ENCODE results near the gene SMIM45.

SMIM45 gene

DNA sequence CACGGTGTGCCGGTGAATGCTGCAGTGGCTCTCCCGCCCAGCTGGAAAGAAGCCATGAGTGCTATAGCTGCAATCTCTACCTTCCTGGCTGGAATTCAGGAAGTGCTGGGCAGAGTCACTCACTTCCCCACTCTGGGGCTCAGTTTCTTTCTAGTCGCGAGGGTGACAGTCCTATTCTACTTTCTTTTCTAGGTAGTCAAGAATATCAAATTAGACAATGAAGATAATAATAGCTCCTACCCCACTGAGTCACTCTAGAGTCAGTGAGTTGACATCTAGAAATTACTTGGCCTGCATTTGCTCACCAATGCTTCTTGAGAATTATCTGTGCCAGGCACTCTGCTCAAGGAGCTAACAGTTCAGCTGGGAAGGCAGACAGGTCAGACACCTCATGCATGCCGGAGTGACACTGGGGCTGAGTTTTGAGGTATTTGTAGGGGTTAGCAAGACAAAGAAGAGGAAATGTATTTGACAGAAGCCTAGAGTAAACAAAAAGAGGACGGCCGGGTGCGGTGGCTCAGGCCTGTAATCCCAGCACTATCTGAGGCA, 8.2 kb upstream of the SMIM45 start:
- WGBS, 2 donors (ENCODE audit: extremely low coverage in 2 of 2, insufficient read length in 2 of 2, insufficient replicate concordance in 1 of 2): no CpG with 5 or more reads among the region's 9 CpGs
- no peak overlapping the region for H4K91ac ChIP-seq (ENCODE audit: low read depth, low read length, poor library complexity)
- no peak overlapping the region for H3K4me2 ChIP-seq (ENCODE audit: insufficient read depth, low read length, poor library complexity, severe bottlenecking)
- no peak overlapping the region for H2BK15ac ChIP-seq (ENCODE audit: low read length)
- no peak overlapping the region for H3K4ac ChIP-seq (ENCODE audit: low read length)
- no peak overlapping the region for H2BK5ac ChIP-seq (ENCODE audit: low read length)
- H2BK12ac ChIP-seq (ENCODE audit: low read length): no peak overlapping the region
- H3K4me1 ChIP-seq (ENCODE audit: control insufficient read depth in 2 of 2, insufficient read depth in 1 of 2, low read depth in 1 of 2, low read length in 2 of 2): peaks cover 8 to 14% of the 10 kb centered on the region in 2 donors
- no peak overlapping the region for H3K23ac ChIP-seq (ENCODE audit: low read depth, low read length, poor library complexity)
- H3K36me3 ChIP-seq (replicated peaks in 1 of 2; ENCODE audit: control insufficient read depth in 2 of 2, insufficient read depth in 2 of 2, low read length in 2 of 2): peaks cover 39 to 67% of the 10 kb centered on the region in 2 donors
- no peak overlapping the region for H3K27ac ChIP-seq (replicated peaks; ENCODE audit: low read length)
- H2AFZ ChIP-seq (ENCODE audit: low read length): no peak overlapping the region
- no peak overlapping the region for H3K14ac ChIP-seq (ENCODE audit: low read length)
- no peak overlapping the region for H2AK5ac ChIP-seq (ENCODE audit: low read depth, low read length)
- DNase-seq (ENCODE audit: low spot score): no peak
- peaks cover 18% of the 10 kb centered on the region for H3K79me1 ChIP-seq (ENCODE audit: low read depth, low read length)
- no peaks in the 10 kb centered on the region for H3K27me3 ChIP-seq (ENCODE audit: control insufficient read depth in 3 of 3, insufficient read depth in 3 of 3, low read depth in 1 of 3, low read length in 3 of 3)
- H3K4me3 ChIP-seq (ENCODE audit: low read length in 2 of 2): no peak overlapping the region
- no peak overlapping the region for H3K9ac ChIP-seq (ENCODE audit: low read depth, low read length, poor library complexity)
- no peak overlapping the region for H3K18ac ChIP-seq (ENCODE audit: low read length)
- H4K8ac ChIP-seq (ENCODE audit: low read depth, low read length): no peak overlapping the region
- H2BK120ac ChIP-seq (ENCODE audit: low read depth, low read length): no peak overlapping the region
- H3K9me3 ChIP-seq (replicated peaks in 1 of 2; ENCODE audit: control insufficient read depth in 2 of 2, insufficient read depth in 1 of 2, low read depth in 1 of 2, low read length in 2 of 2): peaks cover 0 to 1% of the 10 kb centered on the region in 2 donors

- H3K9ac ChIP-seq (ENCODE audit: low read depth, low read length, poor library complexity): peak within 1 kb of the TSS; percentile 97
- H3K9me3 ChIP-seq (replicated peaks in 1 of 2; ENCODE audit: control insufficient read depth in 2 of 2, insufficient read depth in 1 of 2, low read depth in 1 of 2, low read length in 2 of 2): no peaks in the 10 kb centered on the region
- H3K4me3 ChIP-seq (ENCODE audit: low read length in 2 of 2): peak within 1 kb of the TSS; percentile 72 to 94
- peak within 1 kb of the TSS; percentile 95 for H4K91ac ChIP-seq (ENCODE audit: low read depth, low read length, poor library complexity)
- peak within 1 kb of the TSS; percentile 65 for H2BK120ac ChIP-seq (ENCODE audit: low read depth, low read length)
- peaks cover 16 to 25% of the 10 kb centered on the region in 2 donors for H3K4me1 ChIP-seq (ENCODE audit: control insufficient read depth in 2 of 2, insufficient read depth in 1 of 2, low read depth in 1 of 2, low read length in 2 of 2)
- peak within 1 kb of the TSS; percentile 40 for H3K14ac ChIP-seq (ENCODE audit: low read length)
- peak within 1 kb of the TSS; percentile 70 for H2BK5ac ChIP-seq (ENCODE audit: low read length)
- H3K4ac ChIP-seq (ENCODE audit: low read length): peak within 1 kb of the TSS; percentile 57
- H3K18ac ChIP-seq (ENCODE audit: low read length): peak within 1 kb of the TSS; percentile 94
- peak within 1 kb of the TSS; percentile 93 for H2AFZ ChIP-seq (ENCODE audit: low read length)
- peak within 1 kb of the TSS; percentile 8 for H2BK15ac ChIP-seq (ENCODE audit: low read length)
- H3K23ac ChIP-seq (ENCODE audit: low read depth, low read length, poor library complexity): peak within 1 kb of the TSS; percentile 49
- H3K4me2 ChIP-seq (ENCODE audit: insufficient read depth, low read length, poor library complexity, severe bottlenecking): peak within 1 kb of the TSS; percentile 99
- H2BK12ac ChIP-seq (ENCODE audit: low read length): no peak within 1 kb of the TSS
- peak within 1 kb of the TSS; percentile 90 for H3K27ac ChIP-seq (replicated peaks; ENCODE audit: low read length)
- H3K36me3 ChIP-seq (replicated peaks in 1 of 2; ENCODE audit: control insufficient read depth in 2 of 2, insufficient read depth in 2 of 2, low read length in 2 of 2): peaks cover 22 to 38% of the 10 kb centered on the region in 2 donors
- peaks cover 12% of the 10 kb centered on the region for H3K79me1 ChIP-seq (ENCODE audit: low read depth, low read length)
- peak within 1 kb of the TSS; percentile 73 for H2AK5ac ChIP-seq (ENCODE audit: low read depth, low read length)
- H4K8ac ChIP-seq (ENCODE audit: low read depth, low read length): no peak within 1 kb of the TSS
- DNase-seq (ENCODE audit: low spot score): peak; percentile 93
- no CpG with 5 or more reads among the region's 56 CpGs for WGBS, 2 donors (ENCODE audit: extremely low coverage in 2 of 2, insufficient read length in 2 of 2, insufficient replicate concordance in 1 of 2)
- no peaks in the 10 kb centered on the region for H3K27me3 ChIP-seq (ENCODE audit: control insufficient read depth in 3 of 3, insufficient read depth in 3 of 3, low read depth in 1 of 3, low read length in 3 of 3)
Observed at GRCh38 chr22:41946629-41947423, 5.1 kb upstream of the SMIM45 start, which contains the start of gene CENPM. Gene CENPM (minus strand): TSS chr22:41947152. CDS start chr22:41947076, 76 bp downstream.

GRCh38 chr22:41947424-41948080, 4.4 kb upstream of the SMIM45 start:
- H3K4ac ChIP-seq (ENCODE audit: low read length): no peak overlapping the region
- H2BK120ac ChIP-seq (ENCODE audit: low read depth, low read length): no peak overlapping the region
- H2AFZ ChIP-seq (ENCODE audit: low read length): peak overlapping the region; percentile 93
- H3K27ac ChIP-seq (replicated peaks; ENCODE audit: low read length): no peak overlapping the region
- no CpG with 5 or more reads among the region's 21 CpGs for WGBS, 2 donors (ENCODE audit: extremely low coverage in 2 of 2, insufficient read length in 2 of 2, insufficient replicate concordance in 1 of 2)
- no peaks in the 10 kb centered on the region for H3K9me3 ChIP-seq (replicated peaks in 1 of 2; ENCODE audit: control insufficient read depth in 2 of 2, insufficient read depth in 1 of 2, low read depth in 1 of 2, low read length in 2 of 2)
- H3K18ac ChIP-seq (ENCODE audit: low read length): no peak overlapping the region
- peak overlapping the region; percentile 99 for H3K4me2 ChIP-seq (ENCODE audit: insufficient read depth, low read length, poor library complexity, severe bottlenecking)
- H3K23ac ChIP-seq (ENCODE audit: low read depth, low read length, poor library complexity): no peak overlapping the region
- peaks cover 12% of the 10 kb centered on the region for H3K79me1 ChIP-seq (ENCODE audit: low read depth, low read length)
- peak overlapping the region; percentile 73 for H2AK5ac ChIP-seq (ENCODE audit: low read depth, low read length)
- peaks cover 19 to 33% of the 10 kb centered on the region in 2 donors for H3K36me3 ChIP-seq (replicated peaks in 1 of 2; ENCODE audit: control insufficient read depth in 2 of 2, insufficient read depth in 2 of 2, low read length in 2 of 2)
- no peaks in the 10 kb centered on the region for H3K27me3 ChIP-seq (ENCODE audit: control insufficient read depth in 3 of 3, insufficient read depth in 3 of 3, low read depth in 1 of 3, low read length in 3 of 3)
- no peak overlapping the region for H2BK12ac ChIP-seq (ENCODE audit: low read length)
- H3K4me1 ChIP-seq (ENCODE audit: control insufficient read depth in 2 of 2, insufficient read depth in 1 of 2, low read depth in 1 of 2, low read length in 2 of 2): peaks cover 22 to 32% of the 10 kb centered on the region in 2 donors
- no peak overlapping the region for H4K8ac ChIP-seq (ENCODE audit: low read depth, low read length)
- H3K9ac ChIP-seq (ENCODE audit: low read depth, low read length, poor library complexity): no peak overlapping the region
- H3K4me3 ChIP-seq (ENCODE audit: low read length in 2 of 2): peak overlapping the region in 1 of 2 donors; percentile 72
- H2BK5ac ChIP-seq (ENCODE audit: low read length): no peak overlapping the region
- H3K14ac ChIP-seq (ENCODE audit: low read length): no peak overlapping the region
- no peak overlapping the region for H2BK15ac ChIP-seq (ENCODE audit: low read length)
- no peak for DNase-seq (ENCODE audit: low spot score)
- H4K91ac ChIP-seq (ENCODE audit: low read depth, low read length, poor library complexity): peak overlapping the region; percentile 58

DNA sequence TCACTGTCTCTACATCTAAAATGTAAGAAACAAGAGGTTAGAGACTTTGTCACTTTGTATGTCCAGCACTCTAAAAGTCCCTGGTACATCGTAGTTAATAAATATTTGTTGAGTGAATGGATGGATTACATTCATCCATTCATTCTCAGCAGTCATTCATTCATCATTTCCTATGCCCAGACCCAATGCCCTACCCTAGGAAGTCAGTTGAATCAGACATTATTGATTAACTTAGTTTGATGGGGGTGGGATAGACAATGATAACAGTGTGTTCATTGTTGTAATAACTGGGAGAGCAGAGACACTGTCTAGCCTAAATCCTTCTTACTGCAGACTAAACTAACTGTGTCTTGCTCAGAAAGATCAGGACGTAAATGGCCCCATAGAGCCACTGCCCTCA, 3.8 kb upstream of the SMIM45 start:
- Histone ChIP-seq H3K4ac (ENCODE audit: low read length) (no peak overlapping the region), H3K4me3 (ENCODE audit: low read length in 2 of 2) (no peak overlapping the region), H3K23ac (ENCODE audit: low read depth, low read length, poor library complexity) (no peak overlapping the region), H4K91ac (ENCODE audit: low read depth, low read length, poor library complexity) (no peak overlapping the region), H3K27me3 (ENCODE audit: control insufficient read depth in 3 of 3, insufficient read depth in 3 of 3, low read depth in 1 of 3, low read length in 3 of 3) (no peaks in the 10 kb centered on the region), H3K18ac (ENCODE audit: low read length) (no peak overlapping the region), H2BK120ac (ENCODE audit: low read depth, low read length) (no peak overlapping the region), H3K4me2 (ENCODE audit: insufficient read depth, low read length, poor library complexity, severe bottlenecking) (no peak overlapping the region), H2AK5ac (ENCODE audit: low read depth, low read length) (no peak overlapping the region), H3K14ac (ENCODE audit: low read length) (no peak overlapping the region), H3K36me3 (replicated peaks in 1 of 2; ENCODE audit: control insufficient read depth in 2 of 2, insufficient read depth in 2 of 2, low read length in 2 of 2) (peaks cover 14 to 27% of the 10 kb centered on the region in 2 donors), H3K4me1 (ENCODE audit: control insufficient read depth in 2 of 2, insufficient read depth in 1 of 2, low read depth in 1 of 2, low read length in 2 of 2) (peaks cover 25 to 32% of the 10 kb centered on the region in 2 donors), H2BK12ac (ENCODE audit: low read length) (no peak overlapping the region), H3K9me3 (replicated peaks in 1 of 2; ENCODE audit: control insufficient read depth in 2 of 2, insufficient read depth in 1 of 2, low read depth in 1 of 2, low read length in 2 of 2) (no peaks in the 10 kb centered on the region), H3K79me1 (ENCODE audit: low read depth, low read length) (peaks cover 12% of the 10 kb centered on the region), H2BK5ac (ENCODE audit: low read length) (no peak overlapping the region), H2BK15ac (ENCODE audit: low read length) (no peak overlapping the region), H4K8ac (ENCODE audit: low read depth, low read length) (no peak overlapping the region), H2AFZ (ENCODE audit: low read length) (no peak overlapping the region), H3K9ac (ENCODE audit: low read depth, low read length, poor library complexity) (no peak overlapping the region), H3K27ac (replicated peaks; ENCODE audit: low read length) (no peak overlapping the region)
- WGBS, 2 donors (ENCODE audit: extremely low coverage in 2 of 2, insufficient read length in 2 of 2, insufficient replicate concordance in 1 of 2): no CpG with 5 or more reads among the region's 2 CpGs
- no peak for DNase-seq (ENCODE audit: low spot score)

All from neuronal stem cell (in vitro differentiated cells).